HFF-Myc (cell line): ENCODE data around the gene IL17RD.

Source experiments
- DNase-seq: peaks from one replicate; pipeline ENCODE4 v3.0.0-alpha.2; 2011; ENCODE audit warnings: low read depth; ENCODE audit errors: extremely low read depth
- H3K4me3 ChIP-seq: replicated peaks from 2 replicates; pipeline ENCODE4 v1.5.1; 2011; ENCODE audit warnings: low read depth, mild to moderate bottlenecking, control low read depth, low read length
- TF ChIP-seq, protein P1 (sequence below): IDR thresholded peaks from 2 replicates; pipeline ENCODE4 v1.5.1; 2012; ENCODE audit warnings: mild to moderate bottlenecking, low read depth, low read length, control low read depth; ENCODE audit errors: missing control alignments

IL17RD gene

GRCh38 chr3:57144952-57145351, 20.2 kb downstream of the IL17RD start:
- DNase-seq = no peak
- TF ChIP-seq, protein P1, sequence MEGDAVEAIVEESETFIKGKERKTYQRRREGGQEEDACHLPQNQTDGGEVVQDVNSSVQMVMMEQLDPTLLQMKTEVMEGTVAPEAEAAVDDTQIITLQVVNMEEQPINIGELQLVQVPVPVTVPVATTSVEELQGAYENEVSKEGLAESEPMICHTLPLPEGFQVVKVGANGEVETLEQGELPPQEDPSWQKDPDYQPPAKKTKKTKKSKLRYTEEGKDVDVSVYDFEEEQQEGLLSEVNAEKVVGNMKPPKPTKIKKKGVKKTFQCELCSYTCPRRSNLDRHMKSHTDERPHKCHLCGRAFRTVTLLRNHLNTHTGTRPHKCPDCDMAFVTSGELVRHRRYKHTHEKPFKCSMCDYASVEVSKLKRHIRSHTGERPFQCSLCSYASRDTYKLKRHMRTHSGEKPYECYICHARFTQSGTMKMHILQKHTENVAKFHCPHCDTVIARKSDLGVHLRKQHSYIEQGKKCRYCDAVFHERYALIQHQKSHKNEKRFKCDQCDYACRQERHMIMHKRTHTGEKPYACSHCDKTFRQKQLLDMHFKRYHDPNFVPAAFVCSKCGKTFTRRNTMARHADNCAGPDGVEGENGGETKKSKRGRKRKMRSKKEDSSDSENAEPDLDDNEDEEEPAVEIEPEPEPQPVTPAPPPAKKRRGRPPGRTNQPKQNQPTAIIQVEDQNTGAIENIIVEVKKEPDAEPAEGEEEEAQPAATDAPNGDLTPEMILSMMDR = no peak
- H3K4me3 ChIP-seq = no peak overlapping the region

DNA sequence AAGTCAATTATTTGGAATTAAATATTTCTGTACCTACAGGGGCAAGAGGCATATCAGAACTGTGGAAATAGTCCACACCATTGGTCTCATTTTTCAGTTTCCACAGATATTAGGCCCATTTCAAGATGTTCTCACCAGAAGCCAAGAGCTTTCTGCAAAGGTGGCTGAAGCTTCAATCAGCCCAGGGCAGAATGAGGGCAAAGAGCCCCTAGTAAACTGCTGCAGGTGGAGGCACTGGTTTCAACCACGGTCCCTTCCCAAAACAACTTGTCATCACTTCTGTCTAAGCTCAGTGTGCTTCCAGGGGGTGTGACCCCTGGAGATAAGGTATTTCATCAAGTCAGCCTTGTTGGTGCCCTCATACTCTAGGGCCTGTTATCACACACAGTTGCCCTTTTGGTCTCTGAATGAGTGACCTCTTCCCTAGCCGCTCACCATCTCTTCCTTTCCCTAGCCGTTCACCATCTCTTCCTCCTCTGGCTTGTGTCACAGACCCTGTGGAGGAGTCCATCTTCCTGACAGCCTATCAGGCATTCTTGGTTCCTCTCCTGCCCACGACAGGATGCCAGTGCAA, 21.2 kb downstream of the IL17RD start:
- TF ChIP-seq, protein P1 = no peak
- no peak for DNase-seq

DNA sequence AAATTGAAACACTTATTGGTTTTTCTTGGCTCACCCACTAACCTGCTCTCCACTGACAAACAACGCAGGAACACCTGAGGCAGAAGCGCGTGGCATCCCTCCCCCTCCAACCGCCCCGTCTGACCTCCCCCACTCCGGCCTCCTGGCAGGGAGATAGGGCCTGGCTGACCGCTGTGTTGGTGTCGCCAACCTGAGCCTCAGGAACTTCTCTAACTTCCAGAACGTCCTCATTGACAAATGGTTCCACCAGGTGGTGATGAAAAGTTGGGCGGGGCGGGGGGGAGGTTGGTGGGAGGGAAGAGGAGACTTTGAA, 22.8 kb downstream of the IL17RD start:
- TF ChIP-seq, protein P1 = no peak
- no peak for DNase-seq
- H3K4me3 ChIP-seq = no peak overlapping the region

More for the DNA sequence above, 21.2 kb downstream of the IL17RD start:
- H3K4me3 ChIP-seq = no peak overlapping the region

- H3K4me3 ChIP-seq = no peak overlapping the region
- no peak for DNase-seq
- TF ChIP-seq, protein P1 = no peak
Observed at GRCh38 chr3:57141719-57142410, 23.3 kb downstream of the IL17RD start.

DNA sequence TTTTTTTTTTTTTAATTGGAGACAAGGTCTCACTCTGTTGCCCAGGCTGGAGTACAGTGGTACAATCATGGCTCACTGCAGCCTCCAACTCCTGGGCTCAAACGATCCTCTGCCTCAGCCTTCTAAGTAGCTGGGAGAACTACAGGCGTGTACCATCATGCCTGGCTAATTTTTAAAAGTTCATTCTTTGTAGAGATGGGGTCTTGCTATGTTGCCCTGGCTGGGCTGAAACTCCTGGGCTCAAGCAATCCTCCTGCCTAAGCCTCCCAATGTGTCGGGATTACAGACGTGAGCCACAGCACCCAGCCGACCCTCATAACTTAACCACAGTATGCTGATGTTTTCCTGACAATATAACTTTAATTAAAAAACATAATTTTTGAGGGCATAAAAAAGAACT, 24.3 kb downstream of the IL17RD start:
- TF ChIP-seq, protein P1 = no peak
- H3K4me3 ChIP-seq = no peak overlapping the region
- DNase-seq = no peak

DNA sequence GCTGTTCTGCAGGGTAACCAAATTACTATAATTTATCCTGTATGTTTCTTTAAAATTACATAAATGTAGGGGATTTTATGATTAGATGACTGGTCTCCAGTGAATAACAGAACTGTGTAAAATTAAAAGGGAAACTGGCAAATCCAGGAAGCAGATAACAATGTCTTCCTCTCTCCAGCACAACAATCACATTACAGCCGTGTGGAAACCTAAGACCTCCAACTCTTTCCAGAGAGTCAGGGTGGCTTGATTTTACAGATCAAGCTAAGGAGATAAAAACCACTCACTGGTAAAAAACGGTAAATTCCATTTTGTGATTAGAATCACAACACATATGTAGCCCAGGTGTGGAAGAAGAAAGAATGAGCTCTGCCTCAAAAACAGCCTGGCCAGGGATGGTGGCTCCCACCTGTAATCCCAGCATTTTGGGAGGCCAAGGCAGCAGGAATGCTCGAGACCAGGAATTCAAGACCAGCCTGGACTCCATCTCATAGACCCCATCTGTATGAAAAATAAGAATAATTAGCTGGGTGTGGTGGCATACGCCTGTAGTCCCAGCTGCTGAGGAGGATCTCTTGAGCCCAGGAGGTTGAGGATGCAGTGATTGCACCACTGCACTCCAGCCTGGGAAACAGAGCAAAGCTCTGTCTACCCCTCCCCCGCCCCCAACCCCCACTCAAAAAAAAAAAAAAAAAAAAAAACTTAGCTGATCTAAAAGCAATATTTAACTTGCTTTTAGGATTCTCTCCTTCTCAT, 29.0 kb downstream of the IL17RD start:
- DNase-seq = no peak
- TF ChIP-seq, protein P1 = no peak
- no peak overlapping the region for H3K4me3 ChIP-seq
